ENCODE measurements around the gene FAM174B. TPM values are rescaled to one million over a fixed set of nuclear protein-coding genes. Genes with fewer than 3 reads are reported as not detected.

The FAM174B gene
- total and polyA plus RNA-seq, 7 donors = 7.6 to 22.1 (median 11.0) TPM

DNA sequence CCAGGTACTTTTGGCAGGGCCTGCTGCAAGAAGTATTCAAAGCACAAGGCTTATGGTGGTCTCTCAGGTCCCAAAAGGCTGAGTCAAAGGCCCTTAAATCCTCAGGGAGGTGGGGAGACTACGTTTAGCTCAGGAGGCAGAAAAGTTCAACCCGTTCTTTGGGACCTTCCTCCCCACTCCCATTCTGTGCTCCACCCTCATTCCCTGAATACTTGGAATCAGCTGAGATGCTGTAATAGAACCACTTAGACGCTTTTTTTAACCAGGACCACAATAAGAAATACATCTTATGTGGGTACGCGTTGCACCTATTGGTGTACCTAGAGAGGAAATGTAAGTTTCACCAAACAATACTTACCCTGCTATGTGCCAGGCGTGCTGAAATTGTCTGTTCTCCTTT lies 58.0 kb downstream of the FAM174B start:
- no peak overlapping the region for H3K4me3 ChIP-seq
- no peaks in the 10 kb centered on the region for H3K4me1 ChIP-seq
- ATAC-seq (no peak), DNase-seq (no peak)
- intact Hi-C loops (cut with DNase I) = loop anchor here in 1 of 2 donors (10.0 kb wide), 1 partner anchor 797 kb away; no protein-coding TSS in a partner anchor
- no peak overlapping the region for H3K27ac ChIP-seq
- TF ChIP-seq, protein P1, sequence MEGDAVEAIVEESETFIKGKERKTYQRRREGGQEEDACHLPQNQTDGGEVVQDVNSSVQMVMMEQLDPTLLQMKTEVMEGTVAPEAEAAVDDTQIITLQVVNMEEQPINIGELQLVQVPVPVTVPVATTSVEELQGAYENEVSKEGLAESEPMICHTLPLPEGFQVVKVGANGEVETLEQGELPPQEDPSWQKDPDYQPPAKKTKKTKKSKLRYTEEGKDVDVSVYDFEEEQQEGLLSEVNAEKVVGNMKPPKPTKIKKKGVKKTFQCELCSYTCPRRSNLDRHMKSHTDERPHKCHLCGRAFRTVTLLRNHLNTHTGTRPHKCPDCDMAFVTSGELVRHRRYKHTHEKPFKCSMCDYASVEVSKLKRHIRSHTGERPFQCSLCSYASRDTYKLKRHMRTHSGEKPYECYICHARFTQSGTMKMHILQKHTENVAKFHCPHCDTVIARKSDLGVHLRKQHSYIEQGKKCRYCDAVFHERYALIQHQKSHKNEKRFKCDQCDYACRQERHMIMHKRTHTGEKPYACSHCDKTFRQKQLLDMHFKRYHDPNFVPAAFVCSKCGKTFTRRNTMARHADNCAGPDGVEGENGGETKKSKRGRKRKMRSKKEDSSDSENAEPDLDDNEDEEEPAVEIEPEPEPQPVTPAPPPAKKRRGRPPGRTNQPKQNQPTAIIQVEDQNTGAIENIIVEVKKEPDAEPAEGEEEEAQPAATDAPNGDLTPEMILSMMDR (IDR thresholded peaks at IDR 0.05) = no peak
- H3K27me3 ChIP-seq (ENCODE audit: insufficient read depth in 3 of 3, low read length in 2 of 3) = no peaks in the 10 kb centered on the region
- no peaks in the 10 kb centered on the region for H3K36me3 ChIP-seq (ENCODE audit: insufficient read depth in 1 of 2, low read depth in 1 of 2)
- no peaks in the 10 kb centered on the region for H3K9me3 ChIP-seq
- WGBS, 3 donors = 86 to 90% (median 88%) methylated on average over 6 of the region's 6 CpGs

DNA sequence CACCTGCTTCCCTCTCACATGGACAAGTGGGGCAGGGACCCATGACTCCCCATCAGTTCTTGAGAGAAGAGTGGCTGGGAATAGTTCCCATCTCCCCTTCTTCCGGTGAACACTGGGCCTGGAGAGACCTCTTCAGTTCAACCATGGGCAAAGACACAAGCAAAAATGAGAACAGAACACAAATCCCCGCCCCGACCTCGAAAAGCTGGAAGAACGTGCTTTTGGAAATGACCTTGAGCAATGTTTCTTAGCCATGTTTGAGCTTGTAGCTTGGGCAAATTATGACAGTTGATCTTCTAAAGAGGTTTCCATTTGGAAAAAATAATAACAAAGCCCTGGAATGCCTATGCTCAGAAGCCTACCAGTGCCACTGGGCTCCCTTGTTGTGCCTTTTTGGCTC lies 59.0 kb downstream of the FAM174B start:
- WGBS, 3 donors = 86 to 96% (median 87%) methylated on average over 5 of the region's 5 CpGs
- ATAC-seq = no peak
- no peaks in the 10 kb centered on the region for H3K4me1 ChIP-seq
- no peaks in the 10 kb centered on the region for H3K27me3 ChIP-seq (ENCODE audit: insufficient read depth in 3 of 3, low read length in 2 of 3)
- DNase-seq = no peak
- H3K4me3 ChIP-seq = no peak overlapping the region
- TF ChIP-seq, protein P1 (IDR thresholded peaks at IDR 0.05) = no peak
- no peaks in the 10 kb centered on the region for H3K36me3 ChIP-seq (ENCODE audit: insufficient read depth in 1 of 2, low read depth in 1 of 2)
- H3K9me3 ChIP-seq = no peaks in the 10 kb centered on the region
- no peak overlapping the region for H3K27ac ChIP-seq
- intact Hi-C loops (cut with DNase I) = loop anchor here in 1 of 2 donors (10.0 kb wide), 1 partner anchor 798 kb away; no protein-coding TSS in a partner anchor

DNA sequence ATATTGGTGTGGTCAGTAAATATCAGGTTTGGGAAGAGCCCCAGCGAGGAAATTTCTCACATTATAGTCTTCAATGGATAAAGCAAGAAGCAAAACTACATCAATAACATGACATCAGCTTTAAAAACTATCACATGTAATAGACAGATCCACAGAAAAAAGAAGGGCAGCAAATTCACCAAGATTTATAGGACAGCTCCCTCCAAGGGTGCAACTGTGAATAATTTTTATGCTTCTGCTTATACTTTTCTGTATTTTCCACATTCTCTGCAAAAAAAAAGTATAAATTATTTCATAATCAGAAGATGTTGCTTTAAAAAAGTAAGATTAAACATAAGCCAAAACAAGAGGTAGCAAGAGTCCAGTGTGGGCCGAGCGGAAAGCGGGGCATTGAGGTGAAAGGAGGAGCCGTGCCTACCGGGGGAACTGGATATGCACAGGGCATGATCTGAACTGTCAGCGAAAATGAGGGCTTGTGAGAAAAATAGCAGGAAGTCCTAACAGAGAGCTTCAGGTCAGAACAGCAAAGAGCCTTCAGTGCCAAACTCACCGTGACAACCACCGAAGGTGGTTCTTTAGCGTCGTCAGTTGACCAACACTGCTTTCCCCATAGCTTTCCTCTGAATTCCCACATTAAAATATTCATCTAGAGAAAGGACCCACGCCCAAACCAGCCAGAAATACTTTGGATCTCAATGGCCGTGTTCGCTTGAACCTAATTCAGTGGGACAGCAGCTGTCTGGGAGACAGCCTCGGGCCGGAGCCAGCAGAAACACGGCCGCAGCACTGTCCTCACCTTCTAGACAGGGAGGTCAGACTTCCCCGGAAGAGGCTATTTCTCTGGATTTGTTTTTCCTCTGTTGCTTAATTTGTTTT lies 59.8 kb downstream of the FAM174B start:
- Histone ChIP-seq H3K9me3 (no peaks in the 10 kb centered on the region), H3K4me1 (no peaks in the 10 kb centered on the region), H3K36me3 (ENCODE audit: insufficient read depth in 1 of 2, low read depth in 1 of 2) (no peaks in the 10 kb centered on the region), H3K4me3 (no peak overlapping the region), H3K27me3 (ENCODE audit: insufficient read depth in 3 of 3, low read length in 2 of 3) (no peaks in the 10 kb centered on the region), H3K27ac (no peak overlapping the region)
- ATAC-seq (peak; percentile 61 to 80 (median 66)), DNase-seq (no peak)
- intact Hi-C loops (cut with DNase I) = loop anchor here in 1 of 2 donors (10.0 kb wide), 1 partner anchor 799 kb away; no protein-coding TSS in a partner anchor
- TF ChIP-seq, protein P1 (IDR thresholded peaks at IDR 0.05) = no peak
- 24 to 71% (median 49%) methylated on average over 19 of the region's 19 CpGs for WGBS, 3 donors

- Histone ChIP-seq H3K27ac (no peak overlapping the region), H3K4me3 (no peak overlapping the region), H3K36me3 (ENCODE audit: insufficient read depth in 1 of 2, low read depth in 1 of 2) (no peaks in the 10 kb centered on the region), H3K27me3 (ENCODE audit: insufficient read depth in 3 of 3, low read length in 2 of 3) (no peaks in the 10 kb centered on the region), H3K9me3 (no peaks in the 10 kb centered on the region), H3K4me1 (no peaks in the 10 kb centered on the region)
- intact Hi-C loops (cut with DNase I) = loop anchor here in 1 of 2 donors (10.0 kb wide), 1 partner anchor 804 kb away; no protein-coding TSS in a partner anchor
- TF ChIP-seq, protein P1 (IDR thresholded peaks at IDR 0.05) = no peak
- 88 to 90% (median 90%) methylated on average over 5 of the region's 5 CpGs for WGBS, 3 donors
- no peak for DNase-seq
- ATAC-seq = no peak
Observed at GRCh38 chr15:92591275-92591674, 64.3 kb downstream of the FAM174B start.
